HG03103 (cell line): Measurements from ENCODE around the gene ETHE1.

Experiments
- ATAC-seq: cut with Tn5 transposase; IDR thresholded peaks from one replicate; pipeline ENCODE4 v1.9.1; 2021; ENCODE audit warnings: low read depth; ENCODE audit not compliant: unreplicated experiment

The ETHE1 gene

DNA sequence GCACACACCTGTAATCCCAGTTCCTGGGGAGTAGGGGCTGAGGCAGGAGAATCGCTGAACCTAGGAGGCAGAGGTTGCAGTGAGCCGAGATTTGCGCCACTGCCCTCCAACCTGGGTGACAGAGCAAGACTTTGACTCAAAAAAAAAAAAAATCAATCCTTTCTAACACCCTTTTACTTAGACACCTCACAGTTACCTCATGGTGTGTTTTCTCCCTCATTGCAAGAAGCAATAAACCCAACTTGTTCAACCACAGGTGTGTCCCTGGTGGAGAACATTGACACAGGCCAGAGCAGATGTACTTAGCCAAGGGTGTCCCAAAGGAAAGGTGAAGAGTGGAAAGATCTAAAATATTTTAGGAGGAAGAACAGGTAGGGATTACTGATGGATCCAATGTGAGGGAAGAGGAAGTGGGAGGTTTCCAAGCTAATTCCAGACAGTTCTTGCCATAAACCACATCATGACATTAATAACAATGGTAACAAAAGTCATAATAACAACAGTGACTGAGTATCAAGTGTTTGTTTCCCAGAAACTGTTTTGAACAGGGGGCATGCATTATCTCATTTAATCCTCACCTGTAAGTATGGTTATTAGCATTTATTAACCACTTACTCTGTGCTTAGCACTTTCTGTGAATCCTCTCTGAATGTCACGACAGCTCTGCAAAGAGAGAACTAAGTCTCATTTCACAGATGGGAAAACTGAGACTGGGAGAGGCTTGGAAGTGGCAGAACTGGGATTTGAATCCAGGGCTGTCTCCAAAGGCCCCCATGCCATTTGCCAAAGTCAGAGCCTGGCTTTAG lies 58.4 kb downstream of the ETHE1 start:
- ATAC-seq: no peak

DNA sequence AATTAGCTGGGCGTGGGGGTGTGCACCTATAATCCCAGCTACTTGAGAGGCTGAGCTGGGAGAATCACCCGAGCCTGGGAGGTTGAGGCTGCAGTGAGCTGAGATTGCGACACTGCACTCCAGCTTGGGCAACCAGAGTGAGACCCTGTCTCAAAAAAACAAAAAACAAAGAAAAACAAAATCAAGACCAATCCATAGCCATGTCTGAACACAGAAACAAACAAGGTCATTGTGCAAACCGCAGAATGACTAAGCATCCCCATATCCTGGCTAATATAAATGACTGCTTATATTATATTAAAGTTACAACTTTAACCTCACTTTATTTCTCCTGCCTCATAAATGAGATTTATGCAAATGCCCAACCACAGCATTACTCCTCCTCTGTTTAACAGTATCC lies 59.3 kb downstream of the ETHE1 start:
- no peak for ATAC-seq

GRCh38 chr19:43467276-43467675 lies 59.7 kb downstream of the ETHE1 start:
- no peak for ATAC-seq

GRCh38 chr19:43466793-43467192 lies 60.2 kb downstream of the ETHE1 start:
- ATAC-seq: no peak

DNA sequence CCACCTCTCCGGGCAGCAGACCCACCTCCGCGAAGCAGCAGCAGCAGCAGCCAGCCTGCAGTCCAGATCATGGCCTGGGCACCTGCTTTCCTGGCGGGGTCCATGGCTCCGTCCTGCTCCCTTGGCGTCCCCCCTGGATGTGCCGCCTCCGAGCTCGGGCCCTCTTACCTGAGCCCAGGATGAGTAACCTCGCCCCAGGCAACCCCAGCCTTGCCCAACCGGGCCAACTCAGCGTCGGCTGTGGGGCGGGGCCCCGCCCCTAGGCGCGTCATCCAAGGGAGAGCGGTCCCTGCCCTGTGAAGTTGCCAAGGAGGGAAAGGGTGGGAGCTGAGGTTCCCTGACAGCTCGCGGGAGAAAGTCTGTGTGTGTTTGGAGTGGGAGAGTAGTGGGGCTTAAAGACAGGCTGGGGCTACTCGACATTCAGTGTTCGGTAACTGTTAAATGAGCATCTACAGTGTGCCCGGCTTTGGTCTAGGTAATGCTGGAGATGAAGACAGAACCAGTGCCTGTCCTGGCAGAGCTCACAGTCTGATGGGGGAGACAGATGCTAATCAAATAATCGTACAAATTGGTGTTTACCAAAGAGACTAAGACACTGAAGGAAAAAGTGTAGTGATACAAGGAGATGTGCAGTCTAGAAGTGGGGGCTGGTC lies 61.4 kb downstream of the ETHE1 start, which contains the start of gene LYPD3:
TSS of gene LYPD3 (minus strand) at position 141 of the 653 bp plus-strand sequence. CDS start at position 104, 37 bp downstream.
- no peak for ATAC-seq

GRCh38 chr19:43464134-43464775 lies 62.7 kb downstream of the ETHE1 start:
- ATAC-seq: peak; percentile 36

DNA sequence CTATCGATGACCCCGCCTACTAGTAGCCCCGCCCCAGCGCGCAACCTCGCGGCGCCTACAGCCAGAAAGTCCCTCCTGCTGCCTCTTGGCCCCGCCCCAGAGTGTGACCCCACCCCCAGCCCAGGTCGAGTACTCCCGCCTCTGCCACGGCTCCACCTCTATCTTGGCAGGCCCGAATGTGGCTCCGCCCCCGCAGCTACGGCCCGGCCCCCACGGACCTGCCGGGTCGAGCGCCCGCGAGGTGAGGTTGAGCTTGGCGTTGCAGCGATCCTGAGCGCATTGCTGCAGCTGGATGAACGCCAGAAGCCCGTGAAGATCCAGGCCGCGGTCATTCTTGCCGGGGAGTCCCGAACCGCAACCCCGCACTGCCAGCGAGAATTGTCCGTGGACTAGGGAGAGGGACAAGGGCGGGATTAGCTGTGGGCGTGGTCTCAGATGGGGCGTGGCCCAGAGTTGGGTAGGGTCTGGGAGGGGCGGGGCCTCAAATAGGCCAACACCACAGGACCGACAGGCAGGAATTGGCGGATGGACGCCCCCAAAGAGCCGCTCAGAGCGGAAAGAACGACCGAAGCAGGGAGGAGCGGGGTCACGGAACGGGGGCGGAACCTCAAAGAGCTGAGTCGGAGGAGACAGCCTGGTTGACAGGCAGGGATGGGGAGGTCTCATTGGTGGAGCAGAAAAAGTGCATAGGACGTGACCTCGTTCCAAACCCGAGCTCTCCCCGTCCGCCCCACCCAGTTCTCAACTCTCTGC lies 63.4 kb downstream of the ETHE1 start:
- peak; percentile 84 for ATAC-seq

- ATAC-seq: no peak
Observed at GRCh38 chr19:43462785-43463380, 64.1 kb downstream of the ETHE1 start.

- ATAC-seq: no peak
Observed at GRCh38 chr19:43462383-43462782, 64.6 kb downstream of the ETHE1 start.

GRCh38 chr19:43461303-43461702 lies 65.7 kb downstream of the ETHE1 start:
- no peak for ATAC-seq

- no peak for ATAC-seq
Observed at GRCh38 chr19:43460362-43461016, 66.5 kb downstream of the ETHE1 start.

- no peak for ATAC-seq
Observed at GRCh38 chr19:43457809-43458208, 69.2 kb downstream of the ETHE1 start.
